Aorta (tissue), 5 donors: ENCODE measurements around the gene CEBPZ. TPM values are rescaled to one million over a fixed set of nuclear protein-coding genes. Genes with fewer than 3 reads are reported as not detected.

Experiments used
- ATAC-seq: fragments of 200-7000 bp; cut with Tn5 transposase; one replicate; pipeline ENCODE4 v1.9.1; 2022; ENCODE audit warnings: moderate library complexity; ENCODE audit not compliant: low FRiP score
- DNase-seq, 2 donors: peaks; one replicate each; pipeline ENCODE4 v3.0.0-alpha.2; 2020
- H3K27ac ChIP-seq, 2 donors: one replicate each; pipeline ENCODE4 v1.5.1; 2013; ENCODE audit warnings: low read length in 2 of 2, mild to moderate bottlenecking in 2 of 2, moderate library complexity in 2 of 2, control low read depth in 1 of 2, inconsistent platforms in 1 of 2, low read depth in 1 of 2
- H3K27me3 ChIP-seq, 2 donors: one replicate each; pipeline ENCODE4 v1.6.1; 2013; ENCODE audit warnings: control low read depth in 1 of 2, low read length in 1 of 2, mild to moderate bottlenecking in 1 of 2, moderate library complexity in 1 of 2; ENCODE audit not compliant: insufficient read depth in 2 of 2, control insufficient read depth in 1 of 2
- H3K36me3 ChIP-seq, 2 donors: one replicate each; pipeline ENCODE4 v1.6.1; 2013; ENCODE audit warnings: control low read depth in 1 of 2, low read length in 1 of 2, mild to moderate bottlenecking in 1 of 2; ENCODE audit not compliant: insufficient read depth in 2 of 2, control insufficient read depth in 1 of 2
- H3K4me1 ChIP-seq, 2 donors: one replicate each; pipeline ENCODE4 v1.6.1; 2013; ENCODE audit warnings: low read length in 2 of 2, control low read depth in 1 of 2, mild to moderate bottlenecking in 1 of 2, moderate library complexity in 1 of 2; ENCODE audit not compliant: insufficient read depth in 2 of 2, control insufficient read depth in 1 of 2
- H3K4me3 ChIP-seq, 2 donors: one replicate each; pipeline ENCODE4 v1.5.1; 2013; ENCODE audit warnings: low read length in 2 of 2, control low read depth in 1 of 2, mild to moderate bottlenecking in 1 of 2
- H3K9me3 ChIP-seq: one replicate; pipeline ENCODE4 v1.6.1; 2013; ENCODE audit warnings: mild to moderate bottlenecking, low read length; ENCODE audit not compliant: control insufficient read depth
- WGBS, 2 donors: extraction: QIAGEN DNeasy Blood & Tissue Kit; methylation state at CpG; one replicate each; pipeline ENCODE4 v1.1.7; 2013; 5-methylcytosine and 5-hydroxymethylcytosine counted together
- intact Hi-C, 2 donors: fragments of 100-400 bp; cut with DNase I; formaldehyde crosslinking; loops; one replicate each; pipeline versions ENCODE4 v1.14.2 to v1.15.0; 2022
- polyA plus RNA-seq, 2 donors: library from polyadenylated mRNA; stranded (reverse); fragments of 200-250 nt; gene quantifications; one replicate each; pipeline ENCODE4 v1.2.3, GENCODE V29; 2013
- total RNA-seq, 2 donors: library from RNA; stranded (reverse); fragmentation: NEBNext Ultra II Directional; extraction: Animal tissue kit (Norgen Biotek cat#: 25700); gene quantifications; one replicate each; pipeline ENCODE4 v1.2.1, GENCODE V29; 2021
- donor health status: healthy with polysubstance abuse.
- donor health status: Bipolar disorder and iron deficiency.
- donor health status: DM: no; HTN: no; CAD: no.
- donor health status: DM: no; HTN: no; CAD: no.
- donor health status: DM: yes; HTN: yes; CAD: no.

CEBPZ gene
- total and polyA plus RNA-seq, 4 donors, result 19.5 to 38.1 (median 36.0) TPM

GRCh38 chr2:37250869-37251740 is 19.7 kb upstream of the CEBPZ start:
- H3K4me1 ChIP-seq, result peaks cover 0 to 2% of the 10 kb centered on the region in 2 donors
- intact Hi-C loops, result no loop called here
- 67 to 74% methylated on average over 5 of the region's 5 CpGs for WGBS, 2 donors
- ATAC-seq (no peak), DNase-seq (no peak)
- no peaks in the 10 kb centered on the region for H3K9me3 ChIP-seq
- H3K36me3 ChIP-seq, result peaks cover 3 to 6% of the 10 kb centered on the region in 2 donors
- no peaks in the 10 kb centered on the region for H3K27me3 ChIP-seq
- no peak overlapping the region for H3K27ac ChIP-seq
- no peak overlapping the region for H3K4me3 ChIP-seq

GRCh38 chr2:37246205-37246604 is 14.8 kb upstream of the CEBPZ start:
- DNase-seq, result no peak
- Histone ChIP-seq H3K4me3 (no peak overlapping the region), H3K27ac (no peak overlapping the region), H3K36me3 (peaks cover 0 to 2% of the 10 kb centered on the region in 2 donors), H3K4me1 (no peaks in the 10 kb centered on the region), H3K9me3 (no peaks in the 10 kb centered on the region), H3K27me3 (no peaks in the 10 kb centered on the region)
- intact Hi-C loops, result no loop called here
- no peak for ATAC-seq

- WGBS, 2 donors, result 95% methylated on average over 3 of the region's 3 CpGs
- H3K4me3 ChIP-seq, result no peak overlapping the region
- peaks cover 0 to 2% of the 10 kb centered on the region in 2 donors for H3K36me3 ChIP-seq
These were observed 13.4 kb upstream of the CEBPZ start for GRCh38 chr2:37244755-37245154.

GRCh38 chr2:37244017-37244416 is 12.6 kb upstream of the CEBPZ start:
- no peak for DNase-seq
- Histone ChIP-seq H3K27ac (peak overlapping the region in 1 of 2 donors; percentile 14), H3K36me3 (peaks cover 0 to 2% of the 10 kb centered on the region in 2 donors), H3K27me3 (no peaks in the 10 kb centered on the region), H3K9me3 (no peaks in the 10 kb centered on the region), H3K4me1 (no peaks in the 10 kb centered on the region), H3K4me3 (no peak overlapping the region)
- intact Hi-C loops, result no loop called here
- WGBS, 2 donors, result 38 to 41% methylated on average over 4 of the region's 4 CpGs
- no peak for ATAC-seq

More at GRCh38 chr2:37244755-37245154, 13.4 kb upstream of the CEBPZ start:
- Histone ChIP-seq H3K4me1 (no peaks in the 10 kb centered on the region), H3K9me3 (no peaks in the 10 kb centered on the region), H3K27me3 (no peaks in the 10 kb centered on the region), H3K27ac (no peak overlapping the region)
- intact Hi-C loops, result no loop called here
- no peak for DNase-seq
- no peak for ATAC-seq

- no peak overlapping the region for H3K4me3 ChIP-seq
- H3K36me3 ChIP-seq, result peaks cover 0 to 2% of the 10 kb centered on the region in 2 donors
- WGBS, 2 donors, result 89 to 92% methylated on average over 4 of the region's 4 CpGs
- H3K27ac ChIP-seq, result no peak overlapping the region
- intact Hi-C loops, result no loop called here
- H3K9me3 ChIP-seq, result no peaks in the 10 kb centered on the region
- DNase-seq, result no peak
- H3K27me3 ChIP-seq, result no peaks in the 10 kb centered on the region
- H3K4me1 ChIP-seq, result no peaks in the 10 kb centered on the region
- ATAC-seq, result no peak
These were observed 12.0 kb upstream of the CEBPZ start for GRCh38 chr2:37243435-37243834.

- Histone ChIP-seq H3K27ac (no peak overlapping the region), H3K9me3 (no peaks in the 10 kb centered on the region), H3K4me1 (peaks cover 4 to 10% of the 10 kb centered on the region in 2 donors), H3K27me3 (no peaks in the 10 kb centered on the region), H3K4me3 (peak overlapping the region; percentile 76 to 91), H3K36me3 (peaks cover 0 to 3% of the 10 kb centered on the region in 2 donors)
- ATAC-seq (peak; percentile 34), DNase-seq (peak in 1 of 2 donors; percentile 43)
- 4 to 5% methylated on average over 18 of the region's 18 CpGs for WGBS, 2 donors
- intact Hi-C loops, result loop anchor here in 1 of 2 donors (5.0 kb wide), 1 partner anchor 90 kb away; the partner anchor contains the start of gene PRKD3
These were observed 936 bp upstream of the CEBPZ start for GRCh38 chr2:37232131-37232933.

- peaks cover 4 to 10% of the 10 kb centered on the region in 2 donors for H3K4me1 ChIP-seq
- ATAC-seq, result no peak
These were observed 815 bp downstream of the CEBPZ start for GRCh38 chr2:37230581-37230980.

GRCh38 chr2:37228788-37229187 is 2.6 kb downstream of the CEBPZ start:
- no peaks in the 10 kb centered on the region for H3K27me3 ChIP-seq
- intact Hi-C loops, result no loop called here
- H3K4me3 ChIP-seq, result no peak overlapping the region
- peaks cover 0 to 4% of the 10 kb centered on the region in 2 donors for H3K36me3 ChIP-seq
- DNase-seq (no peak), ATAC-seq (no peak)
- no peaks in the 10 kb centered on the region for H3K9me3 ChIP-seq
- no peak overlapping the region for H3K27ac ChIP-seq
- peaks cover 5 to 10% of the 10 kb centered on the region in 2 donors for H3K4me1 ChIP-seq
- 94 to 97% methylated on average over 3 of the region's 3 CpGs for WGBS, 2 donors

More at GRCh38 chr2:37230581-37230980, 815 bp downstream of the CEBPZ start:
- DNase-seq, result no peak
- Histone ChIP-seq H3K4me3 (peak overlapping the region; percentile 76 to 97), H3K9me3 (no peaks in the 10 kb centered on the region), H3K27ac (no peak overlapping the region), H3K36me3 (peaks cover 0 to 4% of the 10 kb centered on the region in 2 donors), H3K27me3 (no peaks in the 10 kb centered on the region)
- 1% methylated on average over 8 of the region's 8 CpGs for WGBS, 2 donors
- intact Hi-C loops, result loop anchor here in 1 of 2 donors (5.0 kb wide), 1 partner anchor 92 kb away; the partner anchor contains the start of gene PRKD3
